Neural progenitor cell (in vitro differentiated cells): Measurements from ENCODE around the gene WDTC1.

ENCODE experiments used
- EZH2 ChIP-seq: fragments of 200-600 bp; sonication (generic); IDR thresholded peaks from 2 replicates; pipeline ENCODE4 v1.6.1; 2017; ENCODE audit warnings: antibody characterized with exemption, mild to moderate bottlenecking, moderate library complexity
- EZH2phosphoT487 ChIP-seq: fragments of 200-600 bp; sonication (generic); IDR thresholded peaks from 2 replicates; pipeline ENCODE4 v1.6.1; 2017; ENCODE audit warnings: antibody characterized with exemption
- TF ChIP-seq, protein P1 (sequence below): fragments of 200-600 bp; sonication (generic); IDR thresholded peaks from 2 replicates; pipeline ENCODE4 v1.5.1; 2017; ENCODE audit warnings: antibody characterized with exemption, mild to moderate bottlenecking

DNA sequence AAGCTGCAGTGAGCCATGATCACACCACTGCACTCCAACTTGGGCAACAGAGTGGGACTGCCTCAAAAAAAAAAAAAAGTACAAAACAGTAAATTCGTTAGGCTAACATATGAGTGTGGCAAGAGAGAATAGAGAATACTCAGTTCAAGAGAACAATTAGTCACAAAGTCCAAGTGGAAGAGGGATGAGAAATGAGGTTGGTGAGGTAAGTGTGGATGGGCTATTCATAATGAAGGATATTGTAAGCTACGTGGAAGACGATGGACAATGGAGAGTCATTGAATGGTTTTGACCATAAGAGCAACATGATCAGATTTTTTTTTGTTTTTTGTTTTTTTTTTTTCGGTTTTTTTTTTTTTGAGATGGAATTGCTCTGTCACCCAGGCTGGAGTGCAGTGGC lies 34.8 kb downstream of the WDTC1 start:
- TF ChIP-seq, protein P1, sequence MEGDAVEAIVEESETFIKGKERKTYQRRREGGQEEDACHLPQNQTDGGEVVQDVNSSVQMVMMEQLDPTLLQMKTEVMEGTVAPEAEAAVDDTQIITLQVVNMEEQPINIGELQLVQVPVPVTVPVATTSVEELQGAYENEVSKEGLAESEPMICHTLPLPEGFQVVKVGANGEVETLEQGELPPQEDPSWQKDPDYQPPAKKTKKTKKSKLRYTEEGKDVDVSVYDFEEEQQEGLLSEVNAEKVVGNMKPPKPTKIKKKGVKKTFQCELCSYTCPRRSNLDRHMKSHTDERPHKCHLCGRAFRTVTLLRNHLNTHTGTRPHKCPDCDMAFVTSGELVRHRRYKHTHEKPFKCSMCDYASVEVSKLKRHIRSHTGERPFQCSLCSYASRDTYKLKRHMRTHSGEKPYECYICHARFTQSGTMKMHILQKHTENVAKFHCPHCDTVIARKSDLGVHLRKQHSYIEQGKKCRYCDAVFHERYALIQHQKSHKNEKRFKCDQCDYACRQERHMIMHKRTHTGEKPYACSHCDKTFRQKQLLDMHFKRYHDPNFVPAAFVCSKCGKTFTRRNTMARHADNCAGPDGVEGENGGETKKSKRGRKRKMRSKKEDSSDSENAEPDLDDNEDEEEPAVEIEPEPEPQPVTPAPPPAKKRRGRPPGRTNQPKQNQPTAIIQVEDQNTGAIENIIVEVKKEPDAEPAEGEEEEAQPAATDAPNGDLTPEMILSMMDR, result no peak
- no peak for TF ChIP-seq EZH2
- no peak for TF ChIP-seq EZH2phosphoT487
